Tibial nerve (tissue), 4 donors: Measurements from ENCODE around the gene SGCG. TPM values are rescaled to one million over a fixed set of nuclear protein-coding genes. Genes with fewer than 3 reads are reported as not detected.

Experiments
- DNase-seq, 2 donors: peaks; one replicate each; pipeline ENCODE4 v3.0.0-alpha.2; 2019; ENCODE audit warnings: low spot score in 2 of 2
- H3K27ac ChIP-seq, 4 donors: fragments of 200-600 bp; sonication (generic) in 3 of 4; one replicate each; pipeline ENCODE4 v1.5.1; 2017 to 2019; ENCODE audit warnings: mild to moderate bottlenecking in 1 of 4
- H3K27me3 ChIP-seq, 2 donors: fragments of 200-600 bp; sonication (generic) in 1 of 2; one replicate each; pipeline versions ENCODE4 v1.5.1 to v1.6.0; 2017 to 2019
- H3K36me3 ChIP-seq, 3 donors: fragments of 200-600 bp; sonication (generic); one replicate each; pipeline ENCODE4 v1.5.1; 2018 to 2019
- H3K4me1 ChIP-seq, 4 donors: fragments of 200-600 bp; sonication (generic) in 3 of 4; one replicate each; pipeline ENCODE4 v1.5.1; 2017 to 2019
- H3K4me3 ChIP-seq, 4 donors: fragments of 200-600 bp; sonication (generic) in 3 of 4; one replicate each; pipeline ENCODE4 v1.5.1; 2017 to 2019; ENCODE audit warnings: mild to moderate bottlenecking in 1 of 4, moderate library complexity in 1 of 4
- H3K9me3 ChIP-seq, 4 donors: fragments of 200-600 bp; sonication (generic) in 3 of 4; one replicate each; pipeline ENCODE4 v1.5.1; 2017 to 2019
- EP300 ChIP-seq, 2 donors: sonication (generic); formaldehyde crosslinking; IDR thresholded peaks; one replicate each; pipeline ENCODE4 v1.6.1; 2017; ENCODE audit warnings: antibody characterized with exemption in 2 of 2, mild to moderate bottlenecking in 1 of 2
- POLR2A ChIP-seq, 2 donors: fragments of 450-650 bp; IDR thresholded peaks; one replicate each; pipeline ENCODE4 v1.6.1; 2017; ENCODE audit warnings: antibody characterized with exemption in 2 of 2, mild to moderate bottlenecking in 2 of 2, moderate library complexity in 2 of 2
- WGBS, 2 donors: methylation state at CpG; one replicate each; pipeline ENCODE4 v1.1.5; 2018; 5-methylcytosine and 5-hydroxymethylcytosine counted together
- total RNA-seq, 4 donors: library from RNA; depleted of rRNA; stranded (reverse); fragments of >200 nt; gene quantifications; one replicate each; pipeline ENCODE4 v1.1.0, GENCODE V29; 2016
- TF ChIP-seq, protein P1 (sequence below), 5 experiments: fragments of 200-600 bp in 3 of 5; fragments of 450-650 bp in 2 of 5; sonication (generic) in 3 of 5; IDR thresholded peaks; one replicate each; pipeline ENCODE4 v1.5.1; 2016 to 2019; ENCODE audit warnings: antibody characterized with exemption in 5 of 5, mild to moderate bottlenecking in 3 of 5, moderate library complexity in 2 of 5

SGCG gene
- total RNA-seq, 4 donors from 2014 or later, result 1.1 to 2.0 (median 1.7) TPM

DNA sequence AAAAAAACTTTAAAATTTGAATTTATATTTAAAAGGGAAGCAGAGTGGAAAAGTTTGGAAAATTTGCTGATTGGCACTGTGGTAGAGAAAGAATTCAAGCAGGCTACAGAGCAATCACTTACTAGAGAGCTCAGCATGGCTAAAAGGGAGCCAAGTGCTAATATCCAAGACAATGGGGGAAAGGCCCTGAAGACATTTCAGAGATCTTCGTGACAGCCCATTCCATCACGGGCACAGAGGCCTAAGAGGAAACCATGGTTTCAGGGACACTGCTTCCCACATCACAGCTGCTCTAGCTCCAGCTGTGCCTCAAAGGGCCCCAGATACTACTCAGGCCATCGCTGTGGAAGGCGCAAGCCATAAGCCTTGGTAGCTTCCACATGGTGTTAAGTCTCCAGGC is 73.7 kb downstream of the SGCG start:
- DNase-seq, result no peak
- Histone ChIP-seq H3K4me3 (no peak overlapping the region), H3K36me3 (no peaks in the 10 kb centered on the region), H3K9me3 (no peaks in the 10 kb centered on the region), H3K27me3 (no peaks in the 10 kb centered on the region), H3K27ac (no peak overlapping the region), H3K4me1 (no peaks in the 10 kb centered on the region)
- WGBS, 2 donors, result 84 to 96% methylated on average over 4 of the region's 4 CpGs
- no peak for TF ChIP-seq POLR2A (IDR thresholded peaks at IDR 0.05)
- no peak for TF ChIP-seq EP300 (IDR thresholded peaks at IDR 0.05)
- TF ChIP-seq, protein P1, sequence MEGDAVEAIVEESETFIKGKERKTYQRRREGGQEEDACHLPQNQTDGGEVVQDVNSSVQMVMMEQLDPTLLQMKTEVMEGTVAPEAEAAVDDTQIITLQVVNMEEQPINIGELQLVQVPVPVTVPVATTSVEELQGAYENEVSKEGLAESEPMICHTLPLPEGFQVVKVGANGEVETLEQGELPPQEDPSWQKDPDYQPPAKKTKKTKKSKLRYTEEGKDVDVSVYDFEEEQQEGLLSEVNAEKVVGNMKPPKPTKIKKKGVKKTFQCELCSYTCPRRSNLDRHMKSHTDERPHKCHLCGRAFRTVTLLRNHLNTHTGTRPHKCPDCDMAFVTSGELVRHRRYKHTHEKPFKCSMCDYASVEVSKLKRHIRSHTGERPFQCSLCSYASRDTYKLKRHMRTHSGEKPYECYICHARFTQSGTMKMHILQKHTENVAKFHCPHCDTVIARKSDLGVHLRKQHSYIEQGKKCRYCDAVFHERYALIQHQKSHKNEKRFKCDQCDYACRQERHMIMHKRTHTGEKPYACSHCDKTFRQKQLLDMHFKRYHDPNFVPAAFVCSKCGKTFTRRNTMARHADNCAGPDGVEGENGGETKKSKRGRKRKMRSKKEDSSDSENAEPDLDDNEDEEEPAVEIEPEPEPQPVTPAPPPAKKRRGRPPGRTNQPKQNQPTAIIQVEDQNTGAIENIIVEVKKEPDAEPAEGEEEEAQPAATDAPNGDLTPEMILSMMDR (IDR thresholded peaks at IDR 0.05), result no peak

DNA sequence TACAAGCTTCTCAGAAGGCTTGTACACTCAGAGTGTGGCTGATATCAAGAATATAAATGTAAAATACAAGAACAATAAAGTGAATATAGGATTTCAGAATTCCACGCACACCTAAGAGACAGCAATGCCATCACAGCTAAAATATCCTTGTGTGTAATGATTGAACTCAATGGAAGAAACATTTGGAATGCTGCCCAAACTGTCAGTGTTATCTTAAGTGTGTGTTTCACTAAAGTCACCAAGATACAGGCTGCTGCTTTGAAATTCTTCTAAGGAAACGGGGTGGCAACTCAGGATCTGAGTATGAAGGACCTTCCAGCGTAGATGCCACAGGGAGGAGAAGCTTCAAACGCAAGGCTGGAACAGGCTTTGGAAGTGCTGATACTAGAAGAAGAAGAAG is 86.8 kb downstream of the SGCG start:
- no peaks in the 10 kb centered on the region for H3K27me3 ChIP-seq
- TF ChIP-seq, protein P1 (IDR thresholded peaks at IDR 0.05), result no peak
- TF ChIP-seq EP300 (IDR thresholded peaks at IDR 0.05) (no peak), POLR2A (IDR thresholded peaks at IDR 0.05) (no peak)
- WGBS, 2 donors, result 81 to 88% methylated on average over 4 of the region's 4 CpGs
- DNase-seq, result no peak
- peaks cover 0 to 6% (median 0%) of the 10 kb centered on the region in 4 donors for H3K9me3 ChIP-seq
- H3K27ac ChIP-seq, result no peak overlapping the region
- H3K4me1 ChIP-seq, result no peaks in the 10 kb centered on the region
- H3K4me3 ChIP-seq, result no peak overlapping the region
- H3K36me3 ChIP-seq, result no peaks in the 10 kb centered on the region

DNA sequence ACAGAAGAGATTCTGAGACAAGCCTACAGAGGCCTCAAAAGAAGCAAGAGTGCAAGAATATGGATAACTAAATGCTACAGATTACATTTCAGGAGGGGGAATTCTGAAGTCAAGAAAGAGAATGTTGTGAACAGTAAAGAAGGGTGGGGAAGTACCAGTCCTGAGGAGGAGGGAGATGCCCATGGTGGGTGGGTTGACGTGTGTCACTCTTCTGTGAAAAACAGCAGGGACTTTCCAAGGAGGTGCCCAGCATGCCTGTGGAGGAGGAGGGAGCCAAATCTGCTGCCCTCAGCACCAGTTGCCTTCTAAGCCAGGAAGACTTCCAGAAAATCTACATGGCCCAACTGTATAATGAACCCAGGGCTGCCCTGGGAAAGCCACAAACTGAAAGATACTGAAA is 87.7 kb downstream of the SGCG start:
- Histone ChIP-seq H3K36me3 (no peaks in the 10 kb centered on the region), H3K9me3 (no peaks in the 10 kb centered on the region), H3K27ac (no peak overlapping the region), H3K4me3 (no peak overlapping the region), H3K27me3 (no peaks in the 10 kb centered on the region), H3K4me1 (no peaks in the 10 kb centered on the region)
- no peak for DNase-seq
- TF ChIP-seq, protein P1 (IDR thresholded peaks at IDR 0.05), result no peak
- TF ChIP-seq EP300 (IDR thresholded peaks at IDR 0.05), result no peak
- TF ChIP-seq POLR2A (IDR thresholded peaks at IDR 0.05), result no peak
- 41 to 50% methylated on average over 1 of the region's 1 CpG for WGBS, 2 donors

DNA sequence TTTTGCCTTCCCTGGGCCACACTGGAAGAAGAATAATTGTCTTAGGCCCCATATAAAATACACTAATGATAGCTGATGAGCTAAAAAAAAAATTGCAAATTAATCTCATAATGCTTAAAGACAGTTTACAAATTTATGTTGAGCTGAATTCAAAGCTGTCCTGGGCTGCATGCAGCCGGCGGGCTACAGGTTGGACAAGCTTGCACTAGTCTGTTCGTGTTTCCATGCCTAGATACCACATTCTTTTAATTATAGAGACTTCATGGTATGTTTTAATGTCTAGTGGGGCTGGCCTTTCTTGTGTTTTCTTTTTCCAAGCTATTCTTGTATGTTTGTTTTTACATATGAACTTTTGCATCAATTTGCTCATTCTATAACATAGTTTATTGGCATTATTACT is 90.6 kb downstream of the SGCG start:
- WGBS, 2 donors, result 91 to 93% methylated on average over 3 of the region's 3 CpGs
- Histone ChIP-seq H3K27ac (no peak overlapping the region), H3K36me3 (no peaks in the 10 kb centered on the region), H3K9me3 (no peaks in the 10 kb centered on the region), H3K4me1 (no peaks in the 10 kb centered on the region), H3K4me3 (no peak overlapping the region), H3K27me3 (no peaks in the 10 kb centered on the region)
- DNase-seq, result no peak
- TF ChIP-seq POLR2A (IDR thresholded peaks at IDR 0.05) (no peak), EP300 (IDR thresholded peaks at IDR 0.05) (no peak)
- TF ChIP-seq, protein P1 (IDR thresholded peaks at IDR 0.05), result no peak

DNA sequence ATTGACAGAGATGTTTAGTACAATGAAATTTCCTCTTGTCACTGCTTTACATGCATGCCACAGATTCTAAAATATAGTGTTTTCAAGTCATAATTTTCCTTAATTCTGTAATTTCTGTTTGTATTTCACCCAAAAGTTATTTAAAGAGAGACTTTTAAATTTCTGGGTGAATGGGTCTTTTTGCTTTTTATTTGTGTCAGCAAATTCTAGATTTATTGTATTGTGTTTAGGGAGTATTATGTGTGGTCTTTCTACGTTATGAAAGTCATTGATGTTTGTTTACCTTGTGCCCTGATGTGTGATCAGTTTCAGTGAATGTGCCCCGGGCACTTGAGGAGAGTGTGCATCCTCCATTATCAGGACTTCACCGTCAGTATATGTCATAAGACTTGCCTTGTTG is 92.7 kb downstream of the SGCG start:
- no peaks in the 10 kb centered on the region for H3K27me3 ChIP-seq
- H3K9me3 ChIP-seq, result no peaks in the 10 kb centered on the region
- no peak overlapping the region for H3K4me3 ChIP-seq
- no peaks in the 10 kb centered on the region for H3K36me3 ChIP-seq
- WGBS, 2 donors, result 70 to 71% methylated on average over 3 of the region's 3 CpGs
- H3K27ac ChIP-seq, result no peak overlapping the region
- TF ChIP-seq EP300 (IDR thresholded peaks at IDR 0.05) (no peak), POLR2A (IDR thresholded peaks at IDR 0.05) (no peak)
- TF ChIP-seq, protein P1 (IDR thresholded peaks at IDR 0.05), result no peak
- no peak for DNase-seq
- H3K4me1 ChIP-seq, result no peaks in the 10 kb centered on the region
